ENCODE results near the gene PTPRK.

The PTPRK gene

DNA sequence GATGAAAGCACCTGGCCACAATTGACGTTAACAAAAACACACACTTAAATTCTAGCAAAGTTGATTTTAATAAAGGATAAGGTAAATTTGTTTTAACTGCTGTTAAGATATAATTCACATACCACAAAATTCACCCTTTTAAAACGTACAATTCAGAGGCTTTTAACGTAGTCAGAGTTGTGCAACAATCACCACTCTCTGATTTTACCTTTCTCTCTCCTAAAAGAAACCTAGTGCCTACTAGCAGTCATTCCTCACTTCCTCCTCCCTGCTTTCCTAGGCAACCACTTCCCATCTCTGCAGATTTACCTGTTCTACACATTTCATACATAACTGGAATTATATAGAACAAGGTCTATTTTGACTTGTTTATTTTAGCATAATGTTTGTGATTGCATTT, 58.9 kb downstream of the PTPRK start:
- H3K27ac ChIP-seq (ENCODE audit: low read depth, low read length, poor library complexity, severe bottlenecking): no peak overlapping the region
- no peaks in the 10 kb centered on the region for H3K9me3 ChIP-seq (ENCODE audit: low read length)
- H3K9ac ChIP-seq (ENCODE audit: low read length): no peak overlapping the region
- no peak overlapping the region for H3K4me3 ChIP-seq (ENCODE audit: low read depth, low read length, poor library complexity, severe bottlenecking)
- no peaks in the 10 kb centered on the region for H4K20me1 ChIP-seq (ENCODE audit: insufficient read depth, low read length)
- H3K4me2 ChIP-seq (ENCODE audit: low read length): no peak overlapping the region
- no peaks in the 10 kb centered on the region for H3K4me1 ChIP-seq (ENCODE audit: insufficient read depth, low read length, severe bottlenecking)
- H3K36me3 ChIP-seq (ENCODE audit: insufficient read depth, low read length): no peaks in the 10 kb centered on the region
- no peaks in the 10 kb centered on the region for H3K79me2 ChIP-seq (ENCODE audit: insufficient read depth, low read length)
- H3F3A ChIP-seq (ENCODE audit: insufficient read depth, low read length): no peaks in the 10 kb centered on the region
- H3K27me3 ChIP-seq (ENCODE audit: insufficient read depth, low read length): no peaks in the 10 kb centered on the region
- no peak overlapping the region for H2AFZ ChIP-seq (ENCODE audit: low read length)
- no peaks in the 10 kb centered on the region for H3K9me2 ChIP-seq (ENCODE audit: low read depth, low read length)
- no peak for TF ChIP-seq EZH2 (IDR thresholded peaks at IDR 0.05; ENCODE audit: borderline replicate concordance, low read length)
- TF ChIP-seq, protein P1, sequence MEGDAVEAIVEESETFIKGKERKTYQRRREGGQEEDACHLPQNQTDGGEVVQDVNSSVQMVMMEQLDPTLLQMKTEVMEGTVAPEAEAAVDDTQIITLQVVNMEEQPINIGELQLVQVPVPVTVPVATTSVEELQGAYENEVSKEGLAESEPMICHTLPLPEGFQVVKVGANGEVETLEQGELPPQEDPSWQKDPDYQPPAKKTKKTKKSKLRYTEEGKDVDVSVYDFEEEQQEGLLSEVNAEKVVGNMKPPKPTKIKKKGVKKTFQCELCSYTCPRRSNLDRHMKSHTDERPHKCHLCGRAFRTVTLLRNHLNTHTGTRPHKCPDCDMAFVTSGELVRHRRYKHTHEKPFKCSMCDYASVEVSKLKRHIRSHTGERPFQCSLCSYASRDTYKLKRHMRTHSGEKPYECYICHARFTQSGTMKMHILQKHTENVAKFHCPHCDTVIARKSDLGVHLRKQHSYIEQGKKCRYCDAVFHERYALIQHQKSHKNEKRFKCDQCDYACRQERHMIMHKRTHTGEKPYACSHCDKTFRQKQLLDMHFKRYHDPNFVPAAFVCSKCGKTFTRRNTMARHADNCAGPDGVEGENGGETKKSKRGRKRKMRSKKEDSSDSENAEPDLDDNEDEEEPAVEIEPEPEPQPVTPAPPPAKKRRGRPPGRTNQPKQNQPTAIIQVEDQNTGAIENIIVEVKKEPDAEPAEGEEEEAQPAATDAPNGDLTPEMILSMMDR (IDR thresholded peaks at IDR 0.05; ENCODE audit: low read length): no peak

DNA sequence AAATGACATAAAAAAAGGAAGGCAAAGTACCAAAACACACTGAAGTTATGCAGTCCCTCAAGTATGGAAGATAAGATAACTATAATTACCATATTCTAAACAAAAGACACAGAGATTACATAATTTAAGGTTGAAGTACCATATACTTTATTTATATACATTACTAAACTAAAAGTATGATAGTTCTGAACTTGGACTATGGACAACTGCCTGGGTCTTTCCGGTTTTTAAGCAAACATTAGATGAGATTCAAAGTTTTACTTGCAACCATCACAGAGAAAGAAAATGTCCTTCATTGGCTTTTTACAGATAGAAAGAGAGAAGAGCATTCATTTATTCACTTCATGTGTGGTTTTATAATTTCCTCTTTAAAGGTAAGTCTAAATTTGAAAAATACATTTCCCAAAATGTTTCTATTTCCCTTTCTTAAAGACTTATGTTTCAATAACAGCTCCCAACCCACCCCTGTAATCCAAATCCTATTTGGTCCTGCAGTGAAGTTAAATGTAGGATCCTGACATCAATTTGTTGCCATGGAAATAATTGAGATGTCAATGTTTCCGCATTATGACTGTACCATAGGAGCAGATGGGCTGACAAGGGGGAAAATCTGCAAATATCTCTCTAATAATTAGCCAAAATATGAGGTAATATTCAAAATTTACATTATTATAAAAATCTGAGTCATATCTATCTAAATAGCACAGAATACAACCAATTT, 63.7 kb downstream of the PTPRK start:
- Histone ChIP-seq H3K4me2 (ENCODE audit: low read length) (no peak overlapping the region), H3K27me3 (ENCODE audit: insufficient read depth, low read length) (no peaks in the 10 kb centered on the region), H3K36me3 (ENCODE audit: insufficient read depth, low read length) (no peaks in the 10 kb centered on the region), H3K27ac (ENCODE audit: low read depth, low read length, poor library complexity, severe bottlenecking) (no peak overlapping the region), H3K4me3 (ENCODE audit: low read depth, low read length, poor library complexity, severe bottlenecking) (no peak overlapping the region), H4K20me1 (ENCODE audit: insufficient read depth, low read length) (no peaks in the 10 kb centered on the region), H3K9me2 (ENCODE audit: low read depth, low read length) (no peaks in the 10 kb centered on the region), H3K9ac (ENCODE audit: low read length) (no peak overlapping the region), H3K79me2 (ENCODE audit: insufficient read depth, low read length) (no peaks in the 10 kb centered on the region), H3K4me1 (ENCODE audit: insufficient read depth, low read length, severe bottlenecking) (no peaks in the 10 kb centered on the region), H3K9me3 (ENCODE audit: low read length) (no peaks in the 10 kb centered on the region), H3F3A (ENCODE audit: insufficient read depth, low read length) (no peaks in the 10 kb centered on the region), H2AFZ (ENCODE audit: low read length) (no peak overlapping the region)
- no peak for TF ChIP-seq EZH2 (IDR thresholded peaks at IDR 0.05; ENCODE audit: borderline replicate concordance, low read length)
- TF ChIP-seq, protein P1 (IDR thresholded peaks at IDR 0.05; ENCODE audit: low read length): no peak

DNA sequence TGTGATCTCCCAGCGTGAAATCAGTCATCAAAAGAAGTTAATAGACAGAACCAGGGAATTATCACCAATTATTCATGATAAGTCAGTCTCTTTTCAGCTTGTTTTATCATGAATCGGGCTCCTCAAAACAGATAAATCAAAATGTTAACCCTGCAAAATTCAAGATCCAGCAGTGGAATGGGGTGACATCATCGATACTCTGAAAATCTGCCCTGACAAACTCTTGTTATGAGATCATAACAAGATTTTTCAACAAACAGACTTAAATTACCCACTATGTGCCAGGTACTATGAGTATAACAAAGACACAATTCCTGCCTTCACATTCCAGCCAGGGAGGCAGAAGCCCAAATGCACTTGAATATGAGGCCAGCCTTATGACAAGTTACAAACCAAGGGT, 64.4 kb downstream of the PTPRK start:
- no peak overlapping the region for H3K9ac ChIP-seq (ENCODE audit: low read length)
- H3F3A ChIP-seq (ENCODE audit: insufficient read depth, low read length): no peaks in the 10 kb centered on the region
- no peaks in the 10 kb centered on the region for H3K9me2 ChIP-seq (ENCODE audit: low read depth, low read length)
- no peaks in the 10 kb centered on the region for H4K20me1 ChIP-seq (ENCODE audit: insufficient read depth, low read length)
- no peaks in the 10 kb centered on the region for H3K79me2 ChIP-seq (ENCODE audit: insufficient read depth, low read length)
- TF ChIP-seq, protein P1 (IDR thresholded peaks at IDR 0.05; ENCODE audit: low read length): no peak
- no peak for TF ChIP-seq EZH2 (IDR thresholded peaks at IDR 0.05; ENCODE audit: borderline replicate concordance, low read length)
- H2AFZ ChIP-seq (ENCODE audit: low read length): no peak overlapping the region
- H3K4me2 ChIP-seq (ENCODE audit: low read length): no peak overlapping the region
- H3K27me3 ChIP-seq (ENCODE audit: insufficient read depth, low read length): no peaks in the 10 kb centered on the region
- no peaks in the 10 kb centered on the region for H3K36me3 ChIP-seq (ENCODE audit: insufficient read depth, low read length)
- no peak overlapping the region for H3K27ac ChIP-seq (ENCODE audit: low read depth, low read length, poor library complexity, severe bottlenecking)
- no peak overlapping the region for H3K4me3 ChIP-seq (ENCODE audit: low read depth, low read length, poor library complexity, severe bottlenecking)
- no peaks in the 10 kb centered on the region for H3K4me1 ChIP-seq (ENCODE audit: insufficient read depth, low read length, severe bottlenecking)
- H3K9me3 ChIP-seq (ENCODE audit: low read length): no peaks in the 10 kb centered on the region
